ENCODE measurements around the gene ATP9B. TPM values are rescaled to one million over a fixed set of nuclear protein-coding genes. Genes with fewer than 3 reads are reported as not detected.

The ATP9B gene
- polyA plus RNA-seq, 1 of the 3 experiments (the other 2 are of a cell fraction) = 11.2 TPM

DNA sequence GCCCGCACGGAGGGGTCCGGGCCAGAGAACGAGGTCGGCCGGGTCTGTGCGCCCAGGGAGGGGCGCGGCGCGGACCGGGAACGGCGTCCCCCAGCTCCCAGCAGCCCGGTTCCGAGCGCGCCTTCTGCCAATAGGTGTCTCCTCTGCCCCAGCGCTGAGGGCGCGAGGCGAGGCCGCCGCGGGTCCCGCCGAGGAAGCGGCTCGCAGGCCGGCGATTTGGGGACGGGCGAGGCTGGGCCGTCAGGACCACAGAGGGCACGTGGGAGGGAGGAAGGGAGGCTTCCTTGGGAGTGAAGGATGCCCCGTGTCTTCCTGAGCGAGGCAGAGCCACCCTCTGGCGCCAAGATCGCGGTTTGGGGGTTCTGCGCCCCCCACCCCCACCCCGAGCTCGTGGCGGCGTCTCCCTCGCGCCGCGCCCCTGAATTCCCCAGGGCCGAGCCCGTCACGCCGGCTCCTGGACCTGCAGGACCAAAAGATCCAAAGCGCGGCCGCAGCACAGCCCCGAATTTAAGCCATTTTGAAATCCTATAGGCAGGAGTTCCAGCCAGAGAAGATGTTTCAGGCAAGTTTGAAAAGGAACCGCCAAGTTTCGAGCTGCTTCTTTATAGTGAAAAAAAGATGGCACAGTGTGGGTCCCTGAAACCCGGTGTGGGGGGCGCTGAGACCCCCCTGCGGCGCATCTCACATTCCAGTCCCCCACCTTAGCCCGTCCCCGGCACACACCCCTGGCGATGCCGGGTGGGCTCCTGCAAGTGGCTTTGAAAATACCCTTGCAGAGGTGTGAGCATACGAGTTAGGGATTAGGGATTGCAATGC lies 327.4 kb downstream of the ATP9B start:
- no peak for DNase-seq
- WGBS (ENCODE audit: low lambda C conversion rate) = 19% methylated on average over 16 of the region's 68 CpGs

GRCh38 chr18:79397247-79397829 lies 328.1 kb downstream of the ATP9B start:
- no peak overlapping the region for H2AFZ ChIP-seq (ENCODE audit: low read depth)
- H3F3A ChIP-seq (replicated peaks; ENCODE audit: insufficient read depth) = no peaks in the 10 kb centered on the region
- POLR2A ChIA-PET = no interaction called here
- H3K79me2 ChIP-seq (ENCODE audit: insufficient read depth) = no peaks in the 10 kb centered on the region
- no peaks in the 10 kb centered on the region for H3K9me3 ChIP-seq
- no peaks in the 10 kb centered on the region for H3K36me3 ChIP-seq (replicated peaks in 1 of 2; ENCODE audit: control insufficient read depth in 1 of 2, insufficient read depth in 2 of 2, low read length in 1 of 2)
- no peak for DNase-seq
- H3K27ac ChIP-seq (ENCODE audit: low read depth in 2 of 2, low read length in 1 of 2) = no peak overlapping the region
- no peak overlapping the region for H3K9ac ChIP-seq
- peaks cover 71% of the 10 kb centered on the region for H3K27me3 ChIP-seq (ENCODE audit: insufficient read depth)
- no peaks in the 10 kb centered on the region; a peak in 1 of 4 replicates for H3K4me1 ChIP-seq (ENCODE audit: control insufficient read depth in 1 of 2, insufficient read depth in 2 of 2, low read depth in 1 of 2, low read length in 1 of 2)
- 20% methylated on average over 21 of the region's 27 CpGs for WGBS (ENCODE audit: low lambda C conversion rate)
- H3K4me2 ChIP-seq = peak overlapping the region; percentile 59; the same call in 1 of the 2 replicates
- no peaks in the 10 kb centered on the region for H3K9me2 ChIP-seq
- peak overlapping the region; percentile 17 to 32; a peak in 3 of 4 replicates for H3K4me3 ChIP-seq (ENCODE audit: low read depth in 2 of 2, low read length in 1 of 2)
- TF ChIP-seq, protein P1, sequence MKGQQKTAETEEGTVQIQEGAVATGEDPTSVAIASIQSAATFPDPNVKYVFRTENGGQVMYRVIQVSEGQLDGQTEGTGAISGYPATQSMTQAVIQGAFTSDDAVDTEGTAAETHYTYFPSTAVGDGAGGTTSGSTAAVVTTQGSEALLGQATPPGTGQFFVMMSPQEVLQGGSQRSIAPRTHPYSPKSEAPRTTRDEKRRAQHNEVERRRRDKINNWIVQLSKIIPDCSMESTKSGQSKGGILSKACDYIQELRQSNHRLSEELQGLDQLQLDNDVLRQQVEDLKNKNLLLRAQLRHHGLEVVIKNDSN (IDR thresholded peaks at IDR 0.05; ENCODE audit: borderline replicate concordance, low read depth) = no peak
- TF ChIP-seq MXI1 (IDR thresholded peaks at IDR 0.05; ENCODE audit: low read depth, low read length) (no peak), RFX5 (IDR thresholded peaks at IDR 0.05; ENCODE audit: low read length) (no peak), RAD21 (IDR thresholded peaks at IDR 0.05; ENCODE audit: low read length) (no peak), YY1 (IDR thresholded peaks at IDR 0.05; ENCODE audit: low read depth) (no peak), FOSL2 (IDR thresholded peaks at IDR 0.05; ENCODE audit: borderline replicate concordance, low read depth) (no peak), RXRA (IDR thresholded peaks at IDR 0.05; ENCODE audit: borderline replicate concordance, low read depth) (no peak), GABPA (IDR thresholded peaks at IDR 0.05; ENCODE audit: low read depth) (no peak)
- TF ChIP-seq, protein P2, sequence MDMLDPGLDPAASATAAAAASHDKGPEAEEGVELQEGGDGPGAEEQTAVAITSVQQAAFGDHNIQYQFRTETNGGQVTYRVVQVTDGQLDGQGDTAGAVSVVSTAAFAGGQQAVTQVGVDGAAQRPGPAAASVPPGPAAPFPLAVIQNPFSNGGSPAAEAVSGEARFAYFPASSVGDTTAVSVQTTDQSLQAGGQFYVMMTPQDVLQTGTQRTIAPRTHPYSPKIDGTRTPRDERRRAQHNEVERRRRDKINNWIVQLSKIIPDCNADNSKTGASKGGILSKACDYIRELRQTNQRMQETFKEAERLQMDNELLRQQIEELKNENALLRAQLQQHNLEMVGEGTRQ (IDR thresholded peaks at IDR 0.05; ENCODE audit: borderline replicate concordance, low read depth, low read length) = no peak
- TF ChIP-seq, protein P3, sequence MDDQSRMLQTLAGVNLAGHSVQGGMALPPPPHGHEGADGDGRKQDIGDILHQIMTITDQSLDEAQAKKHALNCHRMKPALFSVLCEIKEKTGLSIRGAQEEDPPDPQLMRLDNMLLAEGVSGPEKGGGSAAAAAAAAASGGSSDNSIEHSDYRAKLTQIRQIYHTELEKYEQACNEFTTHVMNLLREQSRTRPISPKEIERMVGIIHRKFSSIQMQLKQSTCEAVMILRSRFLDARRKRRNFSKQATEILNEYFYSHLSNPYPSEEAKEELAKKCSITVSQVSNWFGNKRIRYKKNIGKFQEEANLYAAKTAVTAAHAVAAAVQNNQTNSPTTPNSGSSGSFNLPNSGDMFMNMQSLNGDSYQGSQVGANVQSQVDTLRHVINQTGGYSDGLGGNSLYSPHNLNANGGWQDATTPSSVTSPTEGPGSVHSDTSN (IDR thresholded peaks at IDR 0.05) = no peak
- H4K20me1 ChIP-seq (ENCODE audit: insufficient read depth) = peaks cover 7% of the 10 kb centered on the region; the same call in 1 of the 2 replicates
- CTCF ChIA-PET = interaction anchor here (1.5 kb wide), 1 partner anchor 16 kb away, joined by 4 read pairs; no protein-coding TSS in a partner anchor

More for the DNA sequence above, 327.4 kb downstream of the ATP9B start:
- no peaks in the 10 kb centered on the region for H3K36me3 ChIP-seq (replicated peaks in 1 of 2; ENCODE audit: control insufficient read depth in 1 of 2, insufficient read depth in 2 of 2, low read length in 1 of 2)
- H3K9me3 ChIP-seq = no peaks in the 10 kb centered on the region
- no peak overlapping the region for H3K9ac ChIP-seq
- H3F3A ChIP-seq (replicated peaks; ENCODE audit: insufficient read depth) = no peaks in the 10 kb centered on the region
- H3K79me2 ChIP-seq (ENCODE audit: insufficient read depth) = no peaks in the 10 kb centered on the region
- H3K27ac ChIP-seq (ENCODE audit: low read depth in 2 of 2, low read length in 1 of 2) = no peak overlapping the region
- POLR2A ChIA-PET = no interaction called here
- no peak overlapping the region for H2AFZ ChIP-seq (ENCODE audit: low read depth)
- H4K20me1 ChIP-seq (ENCODE audit: insufficient read depth) = peaks cover 7% of the 10 kb centered on the region; the same call in 1 of the 2 replicates
- H3K4me1 ChIP-seq (ENCODE audit: control insufficient read depth in 1 of 2, insufficient read depth in 2 of 2, low read depth in 1 of 2, low read length in 1 of 2) = no peaks in the 10 kb centered on the region; a peak in 1 of 4 replicates
- CTCF ChIA-PET = interaction anchor here (0.8 to 1.5 kb wide), 2 partner anchors 9 to 15 kb away, joined by 3 to 4 read pairs; no protein-coding TSS in a partner anchor
- H3K4me3 ChIP-seq (ENCODE audit: low read depth in 2 of 2, low read length in 1 of 2) = peak overlapping the region in 1 of 2 experiments; percentile 32; a peak in 2 of 4 replicates
- TF ChIP-seq MEF2A (IDR thresholded peaks at IDR 0.05; ENCODE audit: borderline replicate concordance, low read depth) = no peak
- peak; percentile 45; the same call in 1 of the 2 replicates for TF ChIP-seq EZH2phosphoT487 (IDR thresholded peaks at IDR 0.05; ENCODE audit: borderline replicate concordance, low read depth)
- TF ChIP-seq POLR2AphosphoS5 (IDR thresholded peaks at IDR 0.05; ENCODE audit: low read depth, low read length) = no peak
- TF ChIP-seq NFIC (IDR thresholded peaks at IDR 0.05; ENCODE audit: borderline replicate concordance) = no peak
- TF ChIP-seq YY1 (IDR thresholded peaks at IDR 0.05; ENCODE audit: low read depth) = no peak
- TF ChIP-seq TEAD4 (IDR thresholded peaks at IDR 0.05; ENCODE audit: borderline replicate concordance, insufficient read depth) = no peak
- H3K4me2 ChIP-seq = peak overlapping the region; percentile 44; the same call in 1 of the 2 replicates
- no peaks in the 10 kb centered on the region for H3K9me2 ChIP-seq
- peaks cover 71% of the 10 kb centered on the region for H3K27me3 ChIP-seq (ENCODE audit: insufficient read depth)
